GM18907 (cell line): ENCODE data around the gene EHHADH.
A peak's percentile ranks its signal among the peaks of the same experiment; 100 is the strongest.

Source experiments
- ATAC-seq: cut with Tn5 transposase; IDR thresholded peaks from one replicate; pipeline ENCODE4 v1.9.1; 2021; ENCODE audit warnings: mild to moderate bottlenecking, moderate library complexity; ENCODE audit not compliant: unreplicated experiment

The EHHADH gene

GRCh38 chr3:185199671-185200070, 54.2 kb downstream of the EHHADH start:
- ATAC-seq = no peak

- no peak for ATAC-seq
Measured at GRCh38 chr3:185199206-185199605, 54.6 kb downstream of the EHHADH start.

GRCh38 chr3:185197068-185197467, 56.8 kb downstream of the EHHADH start:
- ATAC-seq = no peak

- ATAC-seq = no peak
Measured at GRCh38 chr3:185195652-185196051, 58.2 kb downstream of the EHHADH start.

- ATAC-seq = no peak
Measured at GRCh38 chr3:185188816-185189215, 65.0 kb downstream of the EHHADH start.

GRCh38 chr3:185187391-185187790, 66.5 kb downstream of the EHHADH start:
- no peak for ATAC-seq

- no peak for ATAC-seq
Measured at GRCh38 chr3:185176750-185177359, 77.0 kb downstream of the EHHADH start.

GRCh38 chr3:185175370-185175987, 78.4 kb downstream of the EHHADH start:
- peak; percentile 77 for ATAC-seq

- no peak for ATAC-seq
Measured at GRCh38 chr3:185172086-185173049, 81.5 kb downstream of the EHHADH start.

- ATAC-seq = no peak
Measured at GRCh38 chr3:185164428-185165217, 89.2 kb downstream of the EHHADH start.

- no peak for ATAC-seq
Measured at GRCh38 chr3:185162634-185163033, 91.2 kb downstream of the EHHADH start.

GRCh38 chr3:185161761-185162160, 92.1 kb downstream of the EHHADH start:
- ATAC-seq = no peak

GRCh38 chr3:185157347-185157746, 96.5 kb downstream of the EHHADH start:
- ATAC-seq = no peak

GRCh38 chr3:185155678-185156077, 98.2 kb downstream of the EHHADH start:
- ATAC-seq = no peak

- ATAC-seq = no peak
Measured at GRCh38 chr3:185153861-185154629, 99.8 kb downstream of the EHHADH start.

GRCh38 chr3:185153171-185153771, 100.6 kb downstream of the EHHADH start:
- ATAC-seq = no peak

GRCh38 chr3:185152410-185153170, 101.3 kb downstream of the EHHADH start, which contains the start of gene C3orf70:
Gene C3orf70 (minus strand): TSS chr3:185153060. CDS start chr3:185152823, 237 bp downstream.
- ATAC-seq = peak; percentile 56

GRCh38 chr3:185151964-185152409, 101.9 kb downstream of the EHHADH start:
- no peak for ATAC-seq
